SK-N-SH (cell line): ENCODE data around the gene PFKFB3. TPM values are rescaled to one million over a fixed set of nuclear protein-coding genes. Genes with fewer than 3 reads are reported as not detected.

Source experiments
- CTCF ChIA-PET: fragments of 300-600, 350-600 bp; formaldehyde crosslinking; extraction: SDS; loops from one replicate; lab custom pipeline; 2021; lab: Yijun Ruan, JAX
- POLR2A ChIA-PET: fragments of 350-600 bp; sonication (Branson Sonifier 250); formaldehyde crosslinking; extraction: SDS; loops from one replicate; lab custom pipeline; 2020; ENCODE audit warnings: antibody characterized with exemption, inconsistent platforms; lab: Yijun Ruan, JAX
- DNase-seq: peaks from one replicate; pipeline ENCODE4 v3.0.0; 2012
- H2AFZ ChIP-seq: fragments of 200-600 bp; sonication (generic); 2 replicates; pipeline ENCODE4 v1.8.1; 2016; ENCODE audit warnings: antibody characterized with exemption, mild to moderate bottlenecking, low read depth
- H3F3A ChIP-seq: fragments of 200-600 bp; sonication (generic); replicated peaks from 2 replicates; pipeline ENCODE3; 2016; ENCODE audit warnings: antibody characterized with exemption, mild to moderate bottlenecking; ENCODE audit not compliant: insufficient read depth
- H3K27ac ChIP-seq, 2 experiments: fragments of 200-500 bp in 1 of 2; fragments of 200-600 bp in 1 of 2; sonication (Bioruptor generic) in 1 of 2; sonication (generic), shearing (Covaris generic) in 1 of 2; 2 replicates each; pipeline versions ENCODE4 v1.5.1 to v1.6.1; 2014 to 2016; ENCODE audit warnings: low read depth in 2 of 2, inconsistent platforms in 1 of 2, low read length in 1 of 2, mild to moderate bottlenecking in 1 of 2, mixed read lengths in 1 of 2
- H3K27me3 ChIP-seq: fragments of 200-600 bp; sonication (generic), shearing (Covaris generic); 2 replicates; pipeline ENCODE4 v1.6.1; 2016; ENCODE audit warnings: mixed run types; ENCODE audit not compliant: insufficient read depth
- H3K36me3 ChIP-seq, 2 experiments: fragments of 200-500 bp in 1 of 2; fragments of 200-600 bp in 1 of 2; sonication (Bioruptor generic) in 1 of 2; sonication (generic) in 1 of 2; replicated peaks in 1 of 2; 2 replicates each; pipeline versions ENCODE3 to v1.5.1; 2014 to 2016; ENCODE audit warnings: low read length in 1 of 2, mild to moderate bottlenecking in 1 of 2; ENCODE audit not compliant: insufficient read depth in 2 of 2, control insufficient read depth in 1 of 2
- H3K4me1 ChIP-seq, 2 experiments: fragments of 200-500 bp in 1 of 2; fragments of 200-600 bp in 1 of 2; sonication (Bioruptor generic) in 1 of 2; sonication (generic), shearing (Covaris generic) in 1 of 2; 2 replicates each; pipeline versions ENCODE4 v1.5.1 to v1.6.1; 2014 to 2016; ENCODE audit warnings: low read depth in 1 of 2, low read length in 1 of 2, mixed run types in 1 of 2; ENCODE audit not compliant: insufficient read depth in 2 of 2, control insufficient read depth in 1 of 2
- H3K4me2 ChIP-seq: fragments of 200-600 bp; sonication (generic), shearing (Covaris generic); 2 replicates; pipeline ENCODE4 v1.6.1; 2017; ENCODE audit warnings: mixed run types
- H3K4me3 ChIP-seq, 2 experiments: fragments of 200-500 bp in 1 of 2; fragments of 200-600 bp in 1 of 2; sonication (Bioruptor generic) in 1 of 2; sonication (generic), shearing (Covaris generic) in 1 of 2; 2 replicates each; pipeline versions ENCODE4 v1.5.1 to v1.8.1; 2014 to 2016; ENCODE audit warnings: low read depth in 2 of 2, inconsistent platforms in 1 of 2, low read length in 1 of 2, mild to moderate bottlenecking in 1 of 2, mixed read lengths in 1 of 2, moderate library complexity in 1 of 2
- H3K79me2 ChIP-seq: fragments of 200-600 bp; sonication (generic); 2 replicates; pipeline ENCODE4 v1.8.1; 2017; ENCODE audit warnings: mild to moderate bottlenecking; ENCODE audit not compliant: insufficient read depth
- H3K9ac ChIP-seq: fragments of 200-600 bp; sonication (generic); 2 replicates; pipeline ENCODE4 v1.6.1; 2017; ENCODE audit warnings: mixed run types
- H3K9me2 ChIP-seq: fragments of 200-600 bp; sonication (generic); 2 replicates; pipeline ENCODE4 v1.6.1; 2017; ENCODE audit warnings: mixed run types
- H3K9me3 ChIP-seq: fragments of 200-600 bp; sonication (generic); 2 replicates; pipeline ENCODE4 v1.6.1; 2017; ENCODE audit warnings: mixed run types, mild to moderate bottlenecking, moderate library complexity
- H4K20me1 ChIP-seq: fragments of 200-600 bp; sonication (generic); 2 replicates; pipeline ENCODE4 v1.6.1; 2017; ENCODE audit warnings: mild to moderate bottlenecking, mixed run types; ENCODE audit not compliant: insufficient read depth
- CHD2 ChIP-seq: fragments of 150-350 bp; IDR thresholded peaks from 2 replicates; pipeline ENCODE4 v1.6.1; 2018; ENCODE audit warnings: low read length; ENCODE audit not compliant: partially characterized antibody
- ELF1 ChIP-seq: IDR thresholded peaks from 2 replicates; pipeline ENCODE4 v1.4.0; 2012
- EP300 ChIP-seq, 2 experiments: IDR thresholded peaks; 2 replicates each; pipeline versions ENCODE4 v1.4.0 to v1.6.1; 2012; ENCODE audit warnings: borderline replicate concordance in 1 of 2, low read depth in 1 of 2, low read length in 1 of 2
- EZH2phosphoT487 ChIP-seq: fragments of 200-600 bp; sonication (generic); IDR thresholded peaks from 2 replicates; pipeline ENCODE4 v1.6.1; 2017; ENCODE audit warnings: low read depth, mixed run types, mild to moderate bottlenecking, antibody characterized with exemption, moderate library complexity, borderline replicate concordance
- FOSL2 ChIP-seq: IDR thresholded peaks from 2 replicates; pipeline ENCODE4 v1.4.0; 2012; ENCODE audit warnings: low read depth, mild to moderate bottlenecking, moderate library complexity, borderline replicate concordance
- FOXJ3 ChIP-seq: sonication (generic); formaldehyde crosslinking; IDR thresholded peaks from 2 replicates; pipeline ENCODE4 v1.5.1; 2020; ENCODE audit warnings: mild to moderate bottlenecking, missing genetic modification reagents
- GATA2 ChIP-seq: sonication (generic); formaldehyde crosslinking; IDR thresholded peaks from 2 replicates; pipeline ENCODE4 v1.5.0; 2020; ENCODE audit warnings: mild to moderate bottlenecking, missing genetic modification reagents
- JUND ChIP-seq: IDR thresholded peaks from 2 replicates; pipeline ENCODE4 v1.4.0; 2012
- MEF2A ChIP-seq: IDR thresholded peaks from 2 replicates; pipeline ENCODE4 v1.4.0; 2012; ENCODE audit warnings: low read depth, borderline replicate concordance
- MXI1 ChIP-seq: IDR thresholded peaks from 2 replicates; pipeline ENCODE4 v1.6.1; 2012; ENCODE audit warnings: mild to moderate bottlenecking, low read depth, low read length, improper control_type of control experiment
- NFIC ChIP-seq: IDR thresholded peaks from 2 replicates; pipeline ENCODE4 v1.4.0; 2012; ENCODE audit warnings: borderline replicate concordance
- RAD21 ChIP-seq: IDR thresholded peaks from 2 replicates; pipeline ENCODE4 v1.6.1; 2012; ENCODE audit warnings: mild to moderate bottlenecking, low read length
- RCOR1 ChIP-seq: fragments of 150-350 bp; IDR thresholded peaks from 2 replicates; pipeline ENCODE4 v1.6.1; 2017; ENCODE audit warnings: antibody characterized with exemption, low read length
- RFX5 ChIP-seq: IDR thresholded peaks from 2 replicates; pipeline ENCODE4 v1.6.1; 2012; ENCODE audit warnings: mild to moderate bottlenecking, improper control_type of control experiment, low read length
- RXRA ChIP-seq: IDR thresholded peaks from 2 replicates; pipeline ENCODE4 v1.4.0; 2012; ENCODE audit warnings: low read depth, mild to moderate bottlenecking, borderline replicate concordance
- SIN3A ChIP-seq: IDR thresholded peaks from 2 replicates; pipeline ENCODE4 v1.6.1; 2012; ENCODE audit warnings: low read depth, mild to moderate bottlenecking, low read length, moderate library complexity, borderline replicate concordance
- SMC3 ChIP-seq: IDR thresholded peaks from 2 replicates; pipeline ENCODE4 v1.6.1; 2012; ENCODE audit warnings: low read depth, low read length, improper control_type of control experiment
- TAF1 ChIP-seq: IDR thresholded peaks from 2 replicates; pipeline ENCODE4 v1.6.1; 2012; ENCODE audit warnings: low read depth, mild to moderate bottlenecking, low read length, moderate library complexity, borderline replicate concordance
- TCF12 ChIP-seq: IDR thresholded peaks from 2 replicates; pipeline ENCODE4 v1.4.0; 2012
- TEAD4 ChIP-seq: IDR thresholded peaks from 2 replicates; pipeline ENCODE4 v1.4.0; 2012; ENCODE audit warnings: mild to moderate bottlenecking, borderline replicate concordance; ENCODE audit not compliant: insufficient read depth
- YY1 ChIP-seq: IDR thresholded peaks from 2 replicates; pipeline ENCODE4 v1.4.0; 2012; ENCODE audit warnings: low read depth, mild to moderate bottlenecking
- WGBS: methylation state at CpG from one replicate; pipeline ENCODE4 v1.1.6; 2017; ENCODE audit warnings: low lambda C conversion rate; 5-methylcytosine and 5-hydroxymethylcytosine counted together
- polyA plus RNA-seq, 3 experiments: library from polyadenylated mRNA; depleted of rRNA; stranded (reverse); fragments of >200 nt; gene quantifications; 2 replicates each; pipeline ENCODE4 v1.2.3, GENCODE V29; 2012
- TF ChIP-seq, protein P1 (sequence below): IDR thresholded peaks from 2 replicates; pipeline ENCODE4; 2012
- TF ChIP-seq, protein P2 (sequence below): IDR thresholded peaks from 2 replicates; pipeline ENCODE4 v1.4.0; 2012; ENCODE audit warnings: low read depth, borderline replicate concordance
- TF ChIP-seq, protein P3 (sequence below): fragments of 150-350 bp; IDR thresholded peaks from 2 replicates; pipeline ENCODE4 v1.6.1; 2017; ENCODE audit warnings: antibody characterized with exemption, low read length, low read depth, borderline replicate concordance
- TF ChIP-seq, protein P4 (sequence below): fragments of 200-600 bp; sonication (generic); IDR thresholded peaks from 2 replicates; pipeline ENCODE4 v1.6.1; 2017; ENCODE audit warnings: antibody characterized with exemption, mild to moderate bottlenecking, moderate library complexity
- TF ChIP-seq, protein P5 (sequence below): IDR thresholded peaks from 2 replicates; pipeline ENCODE4 v1.4.0; 2012; ENCODE audit warnings: low read depth
- TF ChIP-seq, protein P6 (sequence below): fragments of 150-350 bp; IDR thresholded peaks from 2 replicates; pipeline ENCODE4 v1.6.1; 2016; ENCODE audit warnings: mild to moderate bottlenecking, low read depth, low read length

Gene PFKFB3
- polyA plus RNA-seq, 1 of the 3 experiments (the other 2 are of a cell fraction), result 59.7 TPM

DNA sequence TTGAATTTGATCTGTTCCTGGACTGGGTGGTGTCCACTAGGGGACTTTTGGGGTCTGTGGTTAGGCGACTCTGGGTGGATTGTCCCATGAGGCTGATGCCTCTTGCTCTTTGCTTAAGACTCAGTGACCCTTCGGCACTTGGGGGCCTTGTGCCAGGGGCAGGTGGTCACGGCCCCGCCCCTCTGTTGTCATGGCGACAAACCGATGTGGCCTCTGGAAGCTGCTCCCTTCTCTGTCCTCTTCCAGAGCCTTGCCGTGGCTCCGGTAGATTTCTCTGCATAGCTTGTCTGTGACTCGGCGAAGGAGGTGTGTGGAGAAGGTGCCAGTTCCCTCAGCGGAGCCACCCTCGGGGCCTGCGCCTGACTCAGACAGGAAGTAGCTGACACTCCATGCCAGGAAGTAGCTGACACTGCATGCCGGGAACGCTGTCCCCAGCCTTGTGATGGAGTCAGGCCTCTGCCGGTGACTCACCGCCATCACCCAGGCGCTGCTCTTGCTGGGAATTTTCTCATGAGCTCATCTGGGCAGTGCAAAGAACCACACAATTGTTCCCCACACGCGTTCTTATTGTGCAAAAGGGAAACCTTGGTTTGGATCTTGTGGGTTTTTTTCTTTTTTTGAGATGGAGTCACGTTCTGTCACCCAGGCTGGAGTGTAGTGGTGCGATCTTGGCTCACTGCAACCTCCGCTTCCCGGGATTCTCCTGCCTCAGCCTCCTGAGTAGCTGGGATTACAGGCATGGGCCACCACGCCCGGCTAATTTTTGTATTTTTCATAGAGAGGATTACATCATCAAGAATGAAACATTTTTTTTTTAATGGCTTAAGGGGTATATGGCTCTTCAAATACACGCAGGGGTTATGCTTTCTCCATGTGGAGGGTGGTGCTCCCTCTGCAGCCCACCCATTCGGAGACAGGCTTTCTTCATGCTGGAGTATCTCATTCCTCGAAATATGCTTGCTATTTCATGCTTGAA lies 72.6 kb downstream of the PFKFB3 start:
- H3K9ac ChIP-seq, result peak overlapping the region; percentile 65
- H3K36me3 ChIP-seq, result no peaks in the 10 kb centered on the region
- H3K27ac ChIP-seq, result peak overlapping the region; percentile 54 to 97
- H3K4me3 ChIP-seq, result peak overlapping the region; percentile 12 to 16; a peak in 1 of 4 replicates
- H3F3A ChIP-seq, result peaks cover 27% of the 10 kb centered on the region
- DNase-seq, result peak; percentile 36
- no peaks in the 10 kb centered on the region for H3K27me3 ChIP-seq
- H3K4me2 ChIP-seq, result peak overlapping the region; percentile 39
- H4K20me1 ChIP-seq, result no peaks in the 10 kb centered on the region
- WGBS, result 52% methylated on average over 19 of the region's 29 CpGs
- no peaks in the 10 kb centered on the region for H3K9me2 ChIP-seq
- CTCF ChIA-PET, result interaction anchor here (0.7 to 0.9 kb wide), 2 partner anchors 73 to 126 kb away, joined by 3 read pairs; partner anchors contain the start of gene PFKFB3
- peaks cover 0 to 31% of the 10 kb centered on the region in 2 experiments; a peak in 2 of 4 replicates for H3K4me1 ChIP-seq
- no peaks in the 10 kb centered on the region for H3K79me2 ChIP-seq
- peak overlapping the region; percentile 75 for H2AFZ ChIP-seq
- H3K9me3 ChIP-seq, result no peaks in the 10 kb centered on the region
- POLR2A ChIA-PET, result no interaction called here
- TF ChIP-seq RCOR1 (no peak), RXRA (no peak; the same call in 1 of the 2 replicates), FOXJ3 (no peak), MXI1 (no peak), YY1 (peak; percentile 80), RFX5 (no peak), TCF12 (peak; percentile 79), ELF1 (peak; percentile 89), GATA2 (CRISPR knock-in tag) (no peak), MEF2A (no peak), SMC3 (no peak), RAD21 (no peak), EZH2phosphoT487 (no peak), JUND (peak; percentile 82), TEAD4 (peak; percentile 32; the same call in 1 of the 2 replicates), SIN3A (peak; percentile 72; the same call in 1 of the 2 replicates), TAF1 (peak; percentile 68; the same call in 1 of the 2 replicates), FOSL2 (peak; percentile 95), CHD2 (no peak), EP300 (IDR thresholded peaks at IDR 0.05; ENCODE audit: borderline replicate concordance in 1 of 2, low read depth in 1 of 2, low read length in 1 of 2) (peak in 1 of 2 experiments; percentile 70; a peak in 2 of 4 replicates), NFIC (peak; percentile 50; the same call in 1 of the 2 replicates)
- TF ChIP-seq, protein P1, sequence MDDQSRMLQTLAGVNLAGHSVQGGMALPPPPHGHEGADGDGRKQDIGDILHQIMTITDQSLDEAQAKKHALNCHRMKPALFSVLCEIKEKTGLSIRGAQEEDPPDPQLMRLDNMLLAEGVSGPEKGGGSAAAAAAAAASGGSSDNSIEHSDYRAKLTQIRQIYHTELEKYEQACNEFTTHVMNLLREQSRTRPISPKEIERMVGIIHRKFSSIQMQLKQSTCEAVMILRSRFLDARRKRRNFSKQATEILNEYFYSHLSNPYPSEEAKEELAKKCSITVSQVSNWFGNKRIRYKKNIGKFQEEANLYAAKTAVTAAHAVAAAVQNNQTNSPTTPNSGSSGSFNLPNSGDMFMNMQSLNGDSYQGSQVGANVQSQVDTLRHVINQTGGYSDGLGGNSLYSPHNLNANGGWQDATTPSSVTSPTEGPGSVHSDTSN, result peak; percentile 61
- TF ChIP-seq, protein P2, sequence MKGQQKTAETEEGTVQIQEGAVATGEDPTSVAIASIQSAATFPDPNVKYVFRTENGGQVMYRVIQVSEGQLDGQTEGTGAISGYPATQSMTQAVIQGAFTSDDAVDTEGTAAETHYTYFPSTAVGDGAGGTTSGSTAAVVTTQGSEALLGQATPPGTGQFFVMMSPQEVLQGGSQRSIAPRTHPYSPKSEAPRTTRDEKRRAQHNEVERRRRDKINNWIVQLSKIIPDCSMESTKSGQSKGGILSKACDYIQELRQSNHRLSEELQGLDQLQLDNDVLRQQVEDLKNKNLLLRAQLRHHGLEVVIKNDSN, result peak; percentile 44; the same call in 1 of the 2 replicates
- TF ChIP-seq, protein P3, sequence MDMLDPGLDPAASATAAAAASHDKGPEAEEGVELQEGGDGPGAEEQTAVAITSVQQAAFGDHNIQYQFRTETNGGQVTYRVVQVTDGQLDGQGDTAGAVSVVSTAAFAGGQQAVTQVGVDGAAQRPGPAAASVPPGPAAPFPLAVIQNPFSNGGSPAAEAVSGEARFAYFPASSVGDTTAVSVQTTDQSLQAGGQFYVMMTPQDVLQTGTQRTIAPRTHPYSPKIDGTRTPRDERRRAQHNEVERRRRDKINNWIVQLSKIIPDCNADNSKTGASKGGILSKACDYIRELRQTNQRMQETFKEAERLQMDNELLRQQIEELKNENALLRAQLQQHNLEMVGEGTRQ, result no peak
- TF ChIP-seq, protein P4, sequence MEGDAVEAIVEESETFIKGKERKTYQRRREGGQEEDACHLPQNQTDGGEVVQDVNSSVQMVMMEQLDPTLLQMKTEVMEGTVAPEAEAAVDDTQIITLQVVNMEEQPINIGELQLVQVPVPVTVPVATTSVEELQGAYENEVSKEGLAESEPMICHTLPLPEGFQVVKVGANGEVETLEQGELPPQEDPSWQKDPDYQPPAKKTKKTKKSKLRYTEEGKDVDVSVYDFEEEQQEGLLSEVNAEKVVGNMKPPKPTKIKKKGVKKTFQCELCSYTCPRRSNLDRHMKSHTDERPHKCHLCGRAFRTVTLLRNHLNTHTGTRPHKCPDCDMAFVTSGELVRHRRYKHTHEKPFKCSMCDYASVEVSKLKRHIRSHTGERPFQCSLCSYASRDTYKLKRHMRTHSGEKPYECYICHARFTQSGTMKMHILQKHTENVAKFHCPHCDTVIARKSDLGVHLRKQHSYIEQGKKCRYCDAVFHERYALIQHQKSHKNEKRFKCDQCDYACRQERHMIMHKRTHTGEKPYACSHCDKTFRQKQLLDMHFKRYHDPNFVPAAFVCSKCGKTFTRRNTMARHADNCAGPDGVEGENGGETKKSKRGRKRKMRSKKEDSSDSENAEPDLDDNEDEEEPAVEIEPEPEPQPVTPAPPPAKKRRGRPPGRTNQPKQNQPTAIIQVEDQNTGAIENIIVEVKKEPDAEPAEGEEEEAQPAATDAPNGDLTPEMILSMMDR, result peak; percentile 31
- TF ChIP-seq, protein P5, sequence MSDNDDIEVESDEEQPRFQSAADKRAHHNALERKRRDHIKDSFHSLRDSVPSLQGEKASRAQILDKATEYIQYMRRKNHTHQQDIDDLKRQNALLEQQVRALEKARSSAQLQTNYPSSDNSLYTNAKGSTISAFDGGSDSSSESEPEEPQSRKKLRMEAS, result peak; percentile 98
- TF ChIP-seq, protein P6, sequence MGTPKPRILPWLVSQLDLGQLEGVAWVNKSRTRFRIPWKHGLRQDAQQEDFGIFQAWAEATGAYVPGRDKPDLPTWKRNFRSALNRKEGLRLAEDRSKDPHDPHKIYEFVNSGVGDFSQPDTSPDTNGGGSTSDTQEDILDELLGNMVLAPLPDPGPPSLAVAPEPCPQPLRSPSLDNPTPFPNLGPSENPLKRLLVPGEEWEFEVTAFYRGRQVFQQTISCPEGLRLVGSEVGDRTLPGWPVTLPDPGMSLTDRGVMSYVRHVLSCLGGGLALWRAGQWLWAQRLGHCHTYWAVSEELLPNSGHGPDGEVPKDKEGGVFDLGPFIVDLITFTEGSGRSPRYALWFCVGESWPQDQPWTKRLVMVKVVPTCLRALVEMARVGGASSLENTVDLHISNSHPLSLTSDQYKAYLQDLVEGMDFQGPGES, result no peak
